ENCODE measurements around the gene SEMA4B.
A peak's percentile ranks its signal among the peaks of the same experiment; 100 is the strongest.
"Not testable (repeated sequence)": the region's sequence is repeated elsewhere in the genome, so short reads cannot be mapped to it uniquely, and the experiment has no call there.

Gene SEMA4B

DNA sequence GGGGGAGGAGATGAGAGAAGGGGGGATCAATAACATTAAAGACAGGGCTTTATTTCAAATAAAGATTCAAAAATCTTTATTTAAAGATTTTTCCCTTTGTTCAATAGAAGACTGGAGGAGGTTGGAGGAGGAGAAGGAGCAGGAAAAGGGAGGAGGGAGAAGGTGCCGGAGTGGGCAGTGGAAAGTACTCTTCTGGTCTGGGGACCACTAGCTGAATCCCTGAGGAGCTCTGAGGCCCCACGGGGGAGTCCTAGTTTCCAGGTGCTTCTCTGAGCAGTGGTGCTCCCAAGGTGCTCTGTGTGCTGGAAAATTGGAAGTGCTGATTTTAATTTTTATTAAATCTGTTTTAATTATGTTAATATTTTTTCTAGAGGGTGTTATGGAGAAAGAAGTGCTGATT is 19.4 kb upstream of the SEMA4B start:
- no peak for DNase-seq

DNA sequence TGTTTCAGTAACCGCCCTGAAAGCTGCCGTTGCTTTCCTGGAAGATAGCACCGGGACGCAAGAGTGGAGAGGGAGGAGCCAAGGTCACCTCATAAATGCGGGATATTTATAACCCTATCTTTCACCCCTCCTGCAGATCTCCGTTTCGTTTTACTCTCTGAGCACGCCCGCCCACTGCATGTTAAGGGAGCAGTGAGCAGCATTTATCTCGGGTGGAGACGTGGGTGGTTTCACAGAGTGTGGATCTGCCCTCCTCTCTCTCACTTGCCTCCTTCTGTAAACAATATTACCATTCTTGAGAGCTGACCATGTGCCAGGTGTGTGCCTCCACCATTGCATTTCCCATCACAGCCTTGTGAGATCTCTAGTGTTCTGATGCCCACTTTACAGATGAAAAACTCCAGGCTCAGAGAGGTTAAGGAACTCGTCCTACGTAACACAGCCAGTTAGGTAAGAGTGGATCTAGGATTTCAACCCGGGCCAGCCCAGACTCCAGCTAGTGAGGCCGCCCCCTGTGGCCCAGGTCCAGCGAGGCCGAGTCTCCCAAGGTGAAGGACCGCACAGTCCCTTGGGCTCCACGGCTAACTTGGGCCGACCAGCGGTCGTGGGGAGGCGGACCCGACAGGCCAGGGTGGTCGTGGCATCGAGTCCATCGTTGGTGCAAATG is 16.9 kb upstream of the SEMA4B start:
- DNase-seq, result peak; percentile 67

DNA sequence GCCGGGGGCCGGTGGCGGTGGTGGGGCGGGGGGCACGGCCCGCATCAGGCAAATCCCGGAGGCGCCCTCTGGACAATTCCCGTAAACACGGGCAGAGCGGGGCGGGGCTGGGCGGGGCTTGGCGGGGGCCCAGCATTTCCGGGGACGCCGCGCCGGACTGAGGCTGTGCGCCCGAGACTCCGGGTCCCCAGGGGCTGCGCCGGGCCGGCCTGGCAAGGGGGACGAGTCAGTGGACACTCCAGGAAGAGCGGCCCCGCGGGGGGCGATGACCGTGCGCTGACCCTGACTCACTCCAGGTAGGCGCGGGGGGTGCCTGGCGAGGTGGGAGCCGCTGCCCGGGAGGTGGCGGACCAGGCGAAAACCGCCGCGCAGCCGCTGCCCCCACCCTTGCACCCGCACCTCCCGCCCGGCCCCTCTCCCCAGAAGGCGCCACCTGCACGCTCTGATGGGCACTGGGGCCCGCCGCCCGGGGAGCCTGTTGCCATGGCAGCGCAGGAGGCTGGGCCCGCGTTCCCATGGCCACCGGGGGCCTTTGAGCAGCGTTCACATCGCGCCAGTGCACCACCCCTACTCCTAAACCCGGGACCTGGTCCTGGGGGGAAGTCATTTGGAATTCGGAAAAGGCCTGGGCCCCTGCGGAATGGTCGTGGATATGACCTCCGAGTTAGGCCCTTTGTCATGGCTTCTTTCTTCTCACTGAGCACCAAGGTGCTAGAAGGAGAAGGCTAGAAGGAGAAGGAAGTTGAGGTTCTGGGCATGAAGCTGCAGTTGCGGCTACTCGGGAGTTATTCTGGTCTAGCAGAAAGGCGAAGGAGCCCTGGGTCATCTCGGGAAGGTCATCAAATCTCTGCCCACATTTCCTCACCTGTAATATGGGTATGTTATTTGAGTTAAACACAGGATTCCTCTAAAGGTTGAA is 16.1 kb upstream of the SEMA4B start:
- peak; percentile 86 for DNase-seq

DNA sequence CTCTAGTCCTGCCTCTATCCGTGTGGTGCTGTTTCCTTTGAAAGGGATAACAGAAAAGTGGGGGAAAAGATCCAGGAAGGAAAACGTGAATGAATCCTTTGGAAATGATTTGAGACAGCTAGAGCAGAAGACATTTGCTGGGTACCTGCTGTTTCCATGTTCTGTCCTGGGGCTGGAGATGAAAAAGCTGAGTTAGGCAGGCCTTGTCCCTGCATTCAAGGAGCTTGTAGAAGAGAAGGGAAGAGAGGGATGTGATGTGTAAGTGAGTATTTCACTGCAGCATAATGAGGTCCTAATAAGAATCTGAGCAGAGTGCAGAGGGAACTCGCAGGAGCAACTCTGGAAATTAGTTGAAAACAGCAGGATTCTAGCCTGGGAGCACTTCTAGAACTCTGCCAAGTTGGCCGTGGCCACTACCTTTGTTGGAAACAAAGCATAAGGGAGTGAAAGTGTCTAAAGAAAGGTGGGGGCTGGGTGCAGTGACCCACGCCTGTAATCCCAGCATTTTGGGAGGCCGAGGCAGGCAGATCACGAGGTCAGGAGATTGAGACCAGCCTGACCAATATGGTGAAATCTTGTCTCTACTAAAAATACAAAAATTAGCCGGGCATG is 13.8 kb upstream of the SEMA4B start:
- no peak for DNase-seq

DNA sequence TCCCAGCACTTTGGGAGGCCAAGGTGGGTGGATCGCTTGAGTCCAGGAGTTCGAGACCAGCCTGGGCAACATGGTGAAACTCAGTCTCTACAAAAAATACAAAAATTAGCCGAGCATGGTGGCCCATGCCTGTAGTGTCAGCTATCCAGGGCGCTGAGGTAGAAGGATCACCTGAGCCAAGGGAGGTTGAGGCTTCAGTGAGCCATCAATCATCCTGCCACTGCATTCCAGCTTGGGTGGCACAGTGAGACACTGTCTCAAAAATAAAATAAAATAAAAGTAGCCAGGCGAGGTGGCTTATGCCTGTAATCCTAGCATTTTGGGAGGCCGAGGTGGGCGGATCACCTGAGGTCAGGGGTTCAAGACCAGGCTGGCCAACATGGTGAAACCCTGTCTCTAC is 13.1 kb upstream of the SEMA4B start:
- not testable (repeated sequence) for DNase-seq

DNA sequence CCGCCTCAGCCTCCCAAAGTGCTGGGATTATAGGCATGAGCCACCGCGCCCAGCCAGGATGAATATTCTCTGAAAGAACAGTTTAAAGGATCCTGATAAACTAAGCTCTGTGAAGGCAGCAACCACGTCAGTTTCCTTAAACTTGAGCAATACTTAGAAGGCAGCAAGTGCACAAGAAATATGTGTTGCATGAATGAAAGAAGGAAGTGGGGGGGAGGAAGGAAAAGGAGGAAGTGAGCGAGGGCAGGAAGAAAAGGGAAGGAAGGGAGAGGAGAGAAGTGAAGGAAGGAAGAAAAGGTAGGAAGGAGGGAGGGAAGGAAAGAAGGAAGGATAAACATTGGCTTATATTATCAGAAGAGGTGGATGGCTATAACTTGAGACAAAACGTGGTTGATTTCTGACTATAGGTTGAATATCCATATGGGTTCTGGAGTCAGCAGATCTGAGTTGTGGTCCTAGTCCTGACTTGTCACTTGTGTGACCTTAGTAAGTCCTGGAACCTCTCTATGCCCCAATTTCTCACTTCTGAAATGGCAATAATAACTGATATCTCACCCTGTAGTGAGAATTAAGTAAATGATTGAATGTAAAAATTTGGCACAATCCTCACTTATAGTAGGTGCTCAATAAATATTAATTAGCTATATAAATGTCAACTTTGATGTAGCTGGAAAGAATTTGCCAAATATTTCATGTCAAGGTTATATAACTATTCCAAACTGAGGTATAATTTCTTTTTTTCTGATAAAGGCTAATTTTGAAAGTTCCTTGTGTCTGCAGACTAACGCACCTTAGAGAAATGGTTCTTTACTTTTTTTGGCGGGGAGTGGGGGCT is 12.0 kb upstream of the SEMA4B start:
- no peak for DNase-seq

DNA sequence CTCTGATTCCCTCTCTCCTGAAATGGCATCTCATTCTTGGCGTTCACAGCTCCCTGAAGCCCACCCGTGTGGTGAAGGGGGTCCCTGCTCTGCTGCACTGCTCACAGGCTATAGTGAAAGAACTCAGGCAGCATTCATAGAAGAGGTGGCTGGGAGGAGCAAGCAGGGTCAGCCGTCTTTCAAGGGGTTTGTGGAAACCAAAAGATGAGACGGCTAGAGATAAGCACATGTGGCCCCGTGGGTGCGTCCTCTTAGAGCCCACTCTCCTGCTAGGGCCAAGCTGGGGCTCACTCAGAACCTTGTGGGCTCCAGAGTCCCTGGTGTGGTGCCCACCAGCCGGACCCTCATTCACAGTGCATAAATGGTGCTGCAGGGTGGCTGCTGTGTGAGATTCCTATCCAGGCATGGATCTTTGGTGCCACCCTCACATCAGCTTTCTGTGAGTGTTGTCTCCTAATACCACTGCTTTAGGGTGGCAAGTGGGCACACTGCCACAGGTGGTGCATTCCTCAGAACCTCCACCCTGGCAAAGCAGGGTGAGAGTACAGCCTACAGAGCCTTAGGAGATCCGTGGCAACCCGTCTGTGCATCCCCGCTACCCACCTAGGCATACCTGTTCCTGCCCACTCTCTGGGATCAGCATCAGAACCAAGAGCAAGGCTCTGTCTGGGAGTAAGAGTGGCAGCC is 11.2 kb upstream of the SEMA4B start:
- DNase-seq, result no peak

DNA sequence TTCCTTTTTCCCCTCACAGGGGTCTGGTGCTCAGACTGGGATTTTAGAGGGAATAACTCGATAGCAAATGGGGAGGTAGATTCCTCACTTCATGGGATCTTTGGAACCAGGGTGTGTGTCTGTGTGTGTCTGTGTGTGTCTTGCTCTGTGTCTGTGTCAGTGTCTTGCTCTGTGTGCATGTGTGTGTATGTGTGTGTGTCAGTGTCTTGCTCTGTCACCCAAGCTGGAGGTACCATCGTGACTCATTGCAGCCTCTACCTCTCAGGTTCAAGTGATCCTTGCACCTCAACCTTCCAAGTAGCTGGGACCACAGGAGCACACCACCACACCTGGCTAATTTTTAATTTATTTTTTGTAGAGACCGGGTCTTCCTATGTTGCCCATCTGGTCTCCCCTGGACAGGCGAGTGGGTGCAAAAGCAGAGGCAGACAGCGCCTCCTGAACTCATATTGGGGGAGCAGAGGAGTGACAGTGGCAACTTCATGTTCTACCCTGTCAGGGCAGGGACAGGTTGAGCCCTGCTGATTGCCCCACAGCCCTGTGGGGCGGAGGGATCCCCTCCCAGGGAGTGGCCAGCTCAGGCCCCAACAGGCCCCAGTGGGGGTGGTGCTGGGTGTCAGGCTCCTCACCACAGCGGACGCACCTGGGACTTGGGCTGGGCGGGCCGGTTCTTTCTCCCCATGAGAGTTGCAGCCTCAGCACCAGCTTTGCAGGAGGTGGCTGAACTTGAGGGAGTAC is 10.4 kb upstream of the SEMA4B start:
- DNase-seq, result no peak

DNA sequence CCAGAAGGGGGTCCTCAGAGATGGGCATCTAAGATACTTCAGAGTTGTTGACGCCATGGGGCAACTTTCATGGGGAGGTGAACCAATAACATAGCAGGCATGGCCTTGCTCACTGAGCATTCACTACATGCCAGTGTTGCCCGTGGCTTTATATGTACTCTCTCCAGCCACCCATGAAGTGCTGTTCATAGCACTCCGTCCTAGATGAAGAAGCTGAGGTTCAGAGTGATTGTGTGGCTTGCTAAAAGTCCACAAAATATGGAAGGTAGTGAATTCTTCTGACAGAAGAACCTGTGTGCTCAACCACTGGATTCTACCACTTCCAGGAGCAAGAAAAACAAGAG is 9.8 kb upstream of the SEMA4B start:
- DNase-seq, result no peak

DNA sequence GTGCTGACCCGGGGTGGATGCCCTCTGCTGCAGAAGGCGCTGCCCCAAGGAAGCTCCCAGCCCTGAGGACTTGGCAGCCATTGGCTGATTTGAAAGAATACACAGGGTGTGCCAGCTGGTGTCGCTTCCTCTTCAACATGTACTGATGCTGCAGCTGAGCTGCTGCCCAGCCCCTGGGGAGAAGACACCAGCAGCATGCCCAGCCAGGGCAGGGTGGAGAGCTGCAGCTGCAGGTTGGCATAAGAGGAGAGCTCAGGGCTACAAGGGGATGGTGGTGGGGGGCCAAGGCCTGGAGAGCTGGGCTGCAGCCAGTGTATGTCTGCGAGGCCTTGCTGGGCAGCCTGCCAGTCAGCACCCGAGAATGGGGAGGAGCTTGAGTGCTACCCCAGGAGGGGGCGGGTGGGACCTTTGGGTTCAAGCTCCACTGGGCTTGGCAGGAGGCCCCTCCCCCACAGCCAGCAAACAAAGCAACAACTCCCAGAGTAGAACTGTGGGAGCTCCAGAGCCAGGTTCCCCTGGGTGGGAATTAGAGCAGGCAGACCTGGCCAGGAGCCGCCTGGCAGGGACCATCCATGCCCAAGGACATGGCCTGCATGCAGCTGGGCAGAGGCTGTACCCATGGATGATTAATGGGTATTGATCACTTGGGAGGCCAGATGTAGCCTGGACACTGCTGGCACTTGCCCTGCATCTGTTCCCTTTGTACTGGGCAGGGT is 9.2 kb upstream of the SEMA4B start:
- peak; percentile 92 for DNase-seq

DNA sequence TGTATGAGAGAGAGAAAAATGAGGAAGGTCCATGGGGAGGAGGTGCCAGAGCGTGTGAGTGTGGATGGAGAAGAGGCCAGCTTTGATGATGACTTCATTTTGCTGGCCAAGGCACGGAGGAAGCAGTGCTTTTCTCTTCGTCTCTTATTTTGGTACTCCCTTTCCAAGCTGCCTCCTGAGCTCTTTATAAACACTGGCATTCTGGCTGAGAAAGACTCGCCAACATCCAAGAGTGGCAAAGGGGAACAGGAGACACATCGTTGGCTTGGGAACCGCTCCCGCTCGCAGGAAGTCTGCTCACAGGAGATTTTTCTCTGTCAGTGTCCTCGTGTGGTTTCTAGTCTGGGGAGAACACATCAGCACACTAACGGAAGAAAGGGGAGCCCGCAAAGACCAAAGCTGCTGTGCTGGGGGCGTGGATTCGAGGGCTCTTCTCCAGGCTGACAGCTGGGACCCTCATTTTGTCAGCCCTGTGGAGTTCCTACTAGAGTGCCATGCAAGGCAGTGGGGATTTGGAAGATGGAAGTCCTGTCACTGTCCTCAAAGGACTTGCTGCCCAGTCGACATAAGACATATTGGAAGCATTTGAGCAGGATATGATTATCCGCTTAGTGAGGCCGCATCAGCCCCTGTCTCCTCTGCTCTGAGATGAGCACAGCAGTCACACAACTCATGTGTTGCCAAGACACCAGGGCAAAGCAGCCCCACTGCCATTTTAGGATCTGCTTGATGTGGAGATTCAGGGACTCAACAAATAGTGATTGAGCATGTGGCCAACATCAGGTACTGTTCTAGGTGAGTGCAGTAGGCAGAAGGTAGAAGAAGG is 8.0 kb upstream of the SEMA4B start:
- no peak for DNase-seq

DNA sequence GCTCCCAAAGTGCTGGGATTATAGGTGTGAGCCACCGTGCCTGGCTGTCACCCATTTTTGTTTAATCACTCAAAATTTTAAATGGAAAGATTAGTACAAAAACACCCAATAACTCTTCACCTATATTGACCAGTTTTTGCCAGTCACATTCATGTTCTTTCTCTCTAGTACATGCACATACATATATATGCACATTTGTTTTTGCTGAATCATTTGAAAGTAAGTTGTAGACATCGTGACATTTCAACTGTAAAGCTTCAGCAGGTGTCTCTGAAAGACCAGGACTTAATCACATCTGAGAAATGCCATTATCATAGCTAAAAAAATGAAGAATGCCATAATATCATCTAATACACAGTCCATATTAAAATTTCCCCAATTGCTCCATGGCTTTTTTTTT is 6.5 kb upstream of the SEMA4B start:
- DNase-seq, result no peak

DNA sequence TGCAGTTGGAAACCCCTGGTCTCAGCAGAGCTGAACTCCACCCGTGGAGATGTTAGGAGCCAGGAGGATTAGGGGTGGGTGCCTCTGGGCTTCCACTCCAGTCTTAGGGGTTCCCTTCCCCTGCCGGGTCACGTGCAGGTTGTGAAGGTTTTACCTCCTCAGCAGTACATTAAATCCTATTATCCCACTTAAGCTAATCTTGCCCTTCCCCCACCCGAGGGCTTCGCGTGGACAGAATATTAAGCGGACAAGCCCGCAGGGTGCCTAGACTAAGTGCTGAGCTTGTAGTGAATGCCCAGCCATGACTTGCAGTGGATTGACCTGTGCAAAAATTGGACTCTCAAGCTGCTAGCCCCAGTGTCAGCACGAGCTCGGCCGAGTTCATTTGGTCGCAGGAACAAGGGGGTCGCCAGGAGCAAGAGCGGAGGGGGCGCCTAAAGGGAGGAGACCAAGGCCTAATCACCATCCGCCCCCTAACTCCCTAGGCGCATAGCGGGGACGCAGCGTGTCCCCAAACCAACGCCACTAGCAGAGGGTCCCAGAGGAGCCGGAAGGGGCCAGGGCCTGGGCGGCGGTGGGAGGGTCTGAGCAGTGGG is 498 bp upstream of the SEMA4B start:
- no peak for DNase-seq

DNA sequence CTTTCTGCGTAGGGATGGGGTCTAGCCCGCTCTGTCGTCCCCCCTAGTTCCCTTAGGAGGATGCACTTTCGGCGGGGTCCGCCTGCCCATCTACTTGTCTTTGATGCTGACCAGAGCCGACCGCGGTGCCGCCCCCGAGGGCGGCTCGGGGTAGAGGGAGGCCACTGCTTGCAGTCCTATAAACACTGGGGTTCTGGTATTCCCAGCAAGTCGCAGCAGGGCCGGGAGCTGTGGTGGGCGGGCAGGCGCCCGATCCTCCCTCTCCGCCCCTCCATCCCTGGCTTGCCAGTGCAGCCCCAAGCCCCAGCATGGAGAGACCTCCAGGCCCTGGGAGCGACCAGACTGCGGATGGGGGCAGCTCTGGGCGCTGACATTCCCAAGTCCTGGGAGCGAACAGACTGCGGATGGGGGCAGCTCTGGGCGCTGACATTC is 830 bp downstream of the SEMA4B start:
- no peak for DNase-seq

DNA sequence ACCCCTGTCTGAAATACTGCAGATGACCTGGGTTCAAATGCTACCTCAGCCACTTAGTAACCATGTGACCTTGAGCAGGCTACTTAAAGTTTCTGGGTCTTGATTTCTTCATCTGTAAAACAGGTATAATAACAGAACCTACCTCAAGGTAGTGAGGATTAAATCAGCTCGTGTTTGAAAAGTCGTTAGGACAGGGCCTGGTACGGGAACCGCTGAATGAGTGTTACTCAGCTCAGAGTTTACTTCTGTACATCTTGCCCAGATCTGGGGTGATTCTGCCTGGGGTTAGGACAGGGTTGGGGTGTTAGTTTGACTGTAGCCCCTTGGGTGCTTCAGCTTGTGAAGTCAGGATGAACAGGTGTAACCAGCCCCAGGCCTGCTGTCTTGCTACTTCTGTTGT is 1.8 kb downstream of the SEMA4B start:
- no peak for DNase-seq

DNA sequence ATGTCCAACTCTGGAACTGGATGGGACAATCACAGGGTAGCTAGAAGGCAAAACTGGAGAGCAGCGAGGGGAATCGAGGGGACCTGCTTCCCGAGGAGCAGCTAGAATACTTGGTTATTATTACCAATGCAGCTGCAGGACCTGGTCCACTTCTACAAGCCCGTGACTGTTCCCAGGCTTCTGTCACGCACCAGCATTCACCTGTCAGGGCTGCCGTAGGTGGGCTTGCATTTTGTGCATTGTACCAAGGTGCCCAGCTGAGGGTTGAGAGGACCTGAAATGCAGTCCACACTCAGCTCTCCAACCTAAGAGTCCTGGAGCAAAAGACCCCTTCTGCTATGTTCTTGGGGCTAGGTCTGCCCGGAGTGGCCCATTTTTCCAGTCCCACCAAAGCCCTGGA is 2.3 kb downstream of the SEMA4B start:
- no peak for DNase-seq

DNA sequence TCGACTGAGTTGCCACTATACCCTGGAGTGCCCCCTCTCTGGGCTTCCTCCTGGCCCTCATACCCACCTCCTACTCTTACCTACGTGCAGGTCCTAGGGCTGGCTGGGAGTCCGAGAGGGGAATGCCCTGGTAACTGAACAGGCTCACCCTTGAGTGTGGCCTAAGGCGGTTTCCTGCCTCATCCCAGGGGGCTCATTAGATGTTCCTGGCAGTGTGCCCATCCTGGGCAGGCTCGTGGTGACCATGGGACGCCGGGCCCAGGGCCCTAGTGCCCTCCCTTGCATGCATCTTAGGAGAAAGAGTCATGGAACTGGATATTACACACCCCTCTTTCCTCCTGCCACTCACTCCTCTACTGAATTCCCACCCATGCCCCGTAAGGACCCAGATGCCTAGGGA is 2.8 kb downstream of the SEMA4B start:
- no peak for DNase-seq

DNA sequence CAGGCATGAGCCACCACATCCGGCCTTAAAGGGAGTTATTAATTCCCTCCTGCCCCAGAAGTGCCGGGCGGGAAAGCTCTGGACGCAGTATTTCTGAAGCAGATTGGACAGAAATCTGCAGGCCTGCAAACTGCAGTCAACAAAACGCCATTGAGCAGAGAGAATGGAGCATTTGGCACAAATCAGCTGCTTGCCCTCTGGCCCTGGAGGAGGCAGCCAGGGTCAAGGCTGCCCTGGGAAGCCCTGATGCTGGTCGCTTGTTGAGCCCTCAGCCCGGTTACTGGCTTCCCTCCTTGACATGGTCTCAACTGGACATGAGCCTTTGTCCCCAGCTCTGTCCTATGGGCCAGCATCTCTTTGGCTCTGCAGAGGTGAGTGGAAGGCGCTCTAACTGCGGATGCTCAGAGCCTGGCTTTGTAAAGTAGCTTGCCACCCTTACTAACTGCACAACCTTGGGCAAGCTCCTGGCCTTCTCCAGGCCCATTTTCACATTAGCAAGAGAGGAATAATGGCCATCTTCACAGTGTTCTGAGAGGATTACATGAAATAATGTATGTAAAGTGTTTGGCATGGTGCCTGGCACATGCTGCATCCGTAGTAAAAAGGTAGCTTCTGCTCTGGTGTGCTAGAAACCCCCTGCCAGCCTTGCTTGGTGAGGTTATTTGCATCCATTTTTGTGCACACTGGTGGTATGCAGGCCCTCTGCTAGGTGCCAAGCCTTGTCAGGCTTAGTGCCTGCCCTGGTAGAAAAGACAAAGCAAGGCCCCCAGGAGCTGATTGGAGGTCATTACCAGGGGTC is 4.1 kb downstream of the SEMA4B start:
- no peak for DNase-seq

DNA sequence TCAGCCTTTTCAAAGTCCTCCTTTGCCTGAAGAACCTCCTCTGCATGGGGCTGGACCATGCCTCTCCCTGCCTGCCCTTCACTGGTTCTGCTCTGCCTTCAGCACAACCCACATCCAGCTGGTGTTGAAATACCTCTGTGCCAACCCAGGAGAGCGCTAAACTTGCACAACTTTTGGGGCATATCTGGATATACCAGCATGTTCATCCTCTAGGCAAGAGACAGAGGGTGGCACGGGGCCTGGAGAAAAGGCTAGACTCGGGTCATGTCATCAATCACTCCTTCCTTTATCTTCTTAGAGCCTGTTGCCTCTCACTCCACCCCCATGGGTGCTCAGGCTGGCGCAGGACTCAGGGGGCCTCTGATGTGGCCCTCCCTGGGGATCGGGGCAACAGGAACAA is 4.8 kb downstream of the SEMA4B start:
- DNase-seq, result no peak

Measured in NCI-H774 (cell line).